Mesothelial cell of epicardium (in vitro differentiated cells): Measurements from ENCODE around the gene ABCG1. TPM values are rescaled to one million over a fixed set of nuclear protein-coding genes. Genes with fewer than 3 reads are reported as not detected.

Experiments used
- DNase-seq, 2 experiments: peaks; one replicate each; pipeline ENCODE4 v3.0.0; 2021; ENCODE audit warnings: low spot score in 2 of 2; ENCODE audit not compliant: unreplicated experiment in 2 of 2
- H3K27ac Mint-ChIP-seq: 2 replicates; pipeline ENCODE4 v1.8.0; 2021; ENCODE audit warnings: mixed read lengths
- H3K27me3 Mint-ChIP-seq: 2 replicates; pipeline ENCODE4 v1.8.0; 2021; ENCODE audit warnings: low read depth, mixed read lengths
- H3K36me3 Mint-ChIP-seq: 2 replicates; pipeline ENCODE4 v1.8.0; 2021; ENCODE audit warnings: mixed read lengths
- H3K4me1 Mint-ChIP-seq: 2 replicates; pipeline ENCODE4 v1.8.0; 2021; ENCODE audit warnings: mixed read lengths
- H3K4me3 Mint-ChIP-seq: 2 replicates; pipeline ENCODE4 v1.8.0; 2021; ENCODE audit warnings: mild to moderate bottlenecking, moderate library complexity, mixed read lengths
- H3K9me3 Mint-ChIP-seq: 2 replicates; pipeline ENCODE4 v1.8.0; 2021; ENCODE audit warnings: mixed read lengths
- CTCF ChIP-seq: fragments of 200-600 bp; sonication (generic); IDR thresholded peaks from one replicate; pipeline ENCODE4 v1.5.0; 2021; ENCODE audit warnings: antibody characterized with exemption; ENCODE audit not compliant: unreplicated experiment
- total RNA-seq: library from RNA; stranded (reverse); gene quantifications from 3 replicates; pipeline ENCODE4 v1.2.1, GENCODE V29; 2021

Gene ABCG1
- total RNA-seq, 1 donor from 2014 or later: 4.4 TPM

- peaks cover 8% of the 10 kb centered on the region for H3K4me1 Mint-ChIP-seq
- H3K27me3 Mint-ChIP-seq: peaks cover 39% of the 10 kb centered on the region
- no peak overlapping the region for H3K27ac Mint-ChIP-seq
- H3K36me3 Mint-ChIP-seq: no peaks in the 10 kb centered on the region
- H3K9me3 Mint-ChIP-seq: no peaks in the 10 kb centered on the region
- TF ChIP-seq CTCF: no peak
- no peak overlapping the region for H3K4me3 Mint-ChIP-seq
- DNase-seq: no peak
Measured at GRCh38 chr21:42243026-42243425, 24.1 kb downstream of the ABCG1 start.

DNA sequence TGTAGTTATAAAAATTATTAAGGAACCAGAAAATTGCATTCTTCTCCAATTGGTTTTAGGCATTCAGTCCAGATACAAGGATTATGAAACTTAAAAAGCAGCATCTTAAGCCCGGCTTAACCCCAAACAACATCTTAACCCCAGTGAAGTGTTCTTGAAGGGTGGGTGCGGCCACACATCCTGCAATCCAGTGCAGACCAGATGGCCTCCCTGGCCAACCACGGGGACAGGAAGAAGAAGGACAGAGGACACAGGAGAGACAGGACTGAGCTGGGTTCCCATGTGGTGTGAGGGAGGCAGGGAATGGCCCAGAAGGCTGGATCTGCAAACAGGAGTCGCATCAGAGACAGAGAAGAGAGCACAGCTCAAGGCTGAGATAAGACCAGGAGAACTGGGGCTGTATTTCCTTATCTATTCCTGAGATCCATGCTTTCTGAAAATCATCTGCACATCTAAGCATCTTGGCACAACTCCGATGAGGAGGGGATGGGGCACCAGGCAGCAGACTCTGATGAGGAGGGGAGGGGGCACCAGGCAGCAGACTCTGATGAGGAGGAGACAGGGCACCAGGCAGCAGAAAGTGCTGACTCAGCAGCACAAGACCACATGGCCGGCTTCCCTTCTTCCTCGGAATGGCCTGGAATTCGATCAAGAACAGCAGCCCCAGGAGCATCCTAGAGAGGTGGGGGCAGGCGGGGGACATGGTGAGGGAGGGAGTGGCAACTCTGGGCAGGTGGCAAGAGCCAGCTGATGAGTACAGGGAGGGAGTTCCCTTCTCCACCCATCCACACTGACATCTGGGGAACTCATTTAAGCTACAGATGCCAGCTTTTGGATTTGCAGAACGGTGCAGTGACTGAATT is 26.6 kb downstream of the ABCG1 start:
- no peak overlapping the region for H3K27ac Mint-ChIP-seq
- H3K9me3 Mint-ChIP-seq: no peaks in the 10 kb centered on the region
- H3K27me3 Mint-ChIP-seq: peaks cover 42% of the 10 kb centered on the region
- peaks cover 9% of the 10 kb centered on the region for H3K4me1 Mint-ChIP-seq
- no peak overlapping the region for H3K4me3 Mint-ChIP-seq
- H3K36me3 Mint-ChIP-seq: no peaks in the 10 kb centered on the region
- TF ChIP-seq CTCF: no peak
- DNase-seq: no peak

- no peak overlapping the region for H3K27ac Mint-ChIP-seq
- H3K27me3 Mint-ChIP-seq: peaks cover 53% of the 10 kb centered on the region
- no peaks in the 10 kb centered on the region for H3K36me3 Mint-ChIP-seq
- DNase-seq: no peak
- peaks cover 9% of the 10 kb centered on the region for H3K4me1 Mint-ChIP-seq
- H3K9me3 Mint-ChIP-seq: no peaks in the 10 kb centered on the region
- TF ChIP-seq CTCF: no peak
- no peak overlapping the region for H3K4me3 Mint-ChIP-seq
Measured at GRCh38 chr21:42247716-42248115, 28.8 kb downstream of the ABCG1 start.

- Mint-ChIP-seq H3K27me3 (peaks cover 57% of the 10 kb centered on the region), H3K4me3 (no peak overlapping the region), H3K9me3 (no peaks in the 10 kb centered on the region), H3K36me3 (no peaks in the 10 kb centered on the region), H3K27ac (no peak overlapping the region), H3K4me1 (peaks cover 9% of the 10 kb centered on the region)
- TF ChIP-seq CTCF: no peak
- DNase-seq: no peak
Measured at GRCh38 chr21:42248241-42248640, 29.3 kb downstream of the ABCG1 start.

- H3K36me3 Mint-ChIP-seq: no peaks in the 10 kb centered on the region
- H3K27ac Mint-ChIP-seq: no peak overlapping the region
- peaks cover 9% of the 10 kb centered on the region for H3K4me1 Mint-ChIP-seq
- H3K4me3 Mint-ChIP-seq: no peak overlapping the region
- no peaks in the 10 kb centered on the region for H3K9me3 Mint-ChIP-seq
- DNase-seq: no peak
- TF ChIP-seq CTCF: no peak
- peaks cover 62% of the 10 kb centered on the region for H3K27me3 Mint-ChIP-seq
Measured at GRCh38 chr21:42248783-42249597, 30.1 kb downstream of the ABCG1 start.
